ENCODE measurements around the gene UTP14C.
"Not testable (repeated sequence)": the region's sequence is repeated elsewhere in the genome, so short reads cannot be mapped to it uniquely, and the experiment has no call there.

Gene UTP14C

DNA sequence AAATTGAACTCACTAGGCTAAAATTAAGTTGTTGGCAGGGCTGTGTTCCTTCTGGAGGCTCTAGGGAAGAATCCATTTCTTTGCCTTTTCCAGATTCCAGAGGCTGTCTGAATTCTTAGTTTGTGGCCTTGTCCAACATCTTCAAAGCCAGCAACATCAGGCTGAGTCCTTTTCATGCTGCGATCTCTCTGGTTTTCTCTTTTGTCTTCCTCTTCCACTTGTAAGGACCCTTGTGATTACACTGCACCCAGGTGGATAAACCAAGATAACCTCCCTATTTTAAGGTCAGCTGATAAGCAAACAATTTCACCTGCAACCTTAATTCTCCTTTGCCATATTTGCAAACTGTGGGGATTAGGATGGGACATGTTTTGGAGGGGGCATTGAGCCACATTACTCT lies 11.5 kb downstream of the UTP14C start:
- no peak for DNase-seq (ENCODE audit: low spot score)
- in situ Hi-C loops (cut with MboI; ENCODE audit: low sequenced_read_pairs, unreplicated experiment), result no loop called here
- TF ChIP-seq, protein P1, sequence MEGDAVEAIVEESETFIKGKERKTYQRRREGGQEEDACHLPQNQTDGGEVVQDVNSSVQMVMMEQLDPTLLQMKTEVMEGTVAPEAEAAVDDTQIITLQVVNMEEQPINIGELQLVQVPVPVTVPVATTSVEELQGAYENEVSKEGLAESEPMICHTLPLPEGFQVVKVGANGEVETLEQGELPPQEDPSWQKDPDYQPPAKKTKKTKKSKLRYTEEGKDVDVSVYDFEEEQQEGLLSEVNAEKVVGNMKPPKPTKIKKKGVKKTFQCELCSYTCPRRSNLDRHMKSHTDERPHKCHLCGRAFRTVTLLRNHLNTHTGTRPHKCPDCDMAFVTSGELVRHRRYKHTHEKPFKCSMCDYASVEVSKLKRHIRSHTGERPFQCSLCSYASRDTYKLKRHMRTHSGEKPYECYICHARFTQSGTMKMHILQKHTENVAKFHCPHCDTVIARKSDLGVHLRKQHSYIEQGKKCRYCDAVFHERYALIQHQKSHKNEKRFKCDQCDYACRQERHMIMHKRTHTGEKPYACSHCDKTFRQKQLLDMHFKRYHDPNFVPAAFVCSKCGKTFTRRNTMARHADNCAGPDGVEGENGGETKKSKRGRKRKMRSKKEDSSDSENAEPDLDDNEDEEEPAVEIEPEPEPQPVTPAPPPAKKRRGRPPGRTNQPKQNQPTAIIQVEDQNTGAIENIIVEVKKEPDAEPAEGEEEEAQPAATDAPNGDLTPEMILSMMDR (IDR thresholded peaks at IDR 0.05; ENCODE audit: borderline replicate concordance, control extremely low read depth, extremely low read depth, insufficient read depth, missing control alignments), result no peak

DNA sequence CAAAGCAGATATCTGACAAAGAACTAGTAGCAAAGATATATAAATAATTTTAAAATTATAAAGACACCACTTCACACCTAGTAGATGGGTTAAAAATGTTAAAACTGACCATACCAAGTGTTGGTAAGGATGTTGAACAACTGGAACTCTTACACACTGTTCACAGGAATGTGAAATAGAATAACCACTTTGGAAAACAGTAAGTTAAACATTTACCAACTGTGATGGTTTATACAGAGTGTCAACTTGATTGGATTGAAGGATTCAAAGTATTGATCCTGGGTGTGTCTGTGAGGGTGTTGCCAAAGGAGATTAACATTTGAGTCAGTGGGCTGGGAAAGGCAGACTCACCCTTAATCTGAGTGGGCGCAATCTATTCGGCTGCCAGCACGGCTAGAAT lies 19.2 kb downstream of the UTP14C start:
- in situ Hi-C loops (cut with MboI; ENCODE audit: low sequenced_read_pairs, unreplicated experiment), result no loop called here
- TF ChIP-seq, protein P1 (IDR thresholded peaks at IDR 0.05; ENCODE audit: borderline replicate concordance, control extremely low read depth, extremely low read depth, insufficient read depth, missing control alignments), result no peak

DNA sequence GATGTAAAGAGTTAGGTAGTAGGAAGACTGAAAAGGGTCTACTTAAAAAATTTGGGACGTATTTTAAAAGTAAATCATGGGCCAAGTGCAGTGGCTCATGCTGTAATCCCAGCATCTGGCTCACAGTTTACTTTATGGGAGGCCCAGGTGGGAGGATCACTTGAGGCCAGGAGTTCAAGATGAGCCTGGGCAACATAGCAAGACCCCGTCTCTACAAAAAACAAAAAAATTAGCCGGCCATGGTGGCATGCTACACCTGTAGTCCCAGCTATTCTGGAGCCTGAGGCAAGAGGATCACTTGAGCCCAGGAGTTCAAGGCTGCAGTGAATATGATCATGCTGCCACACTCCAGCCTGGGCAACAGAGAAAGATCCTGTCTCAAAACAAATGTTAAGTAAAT lies 23.0 kb downstream of the UTP14C start:
- no peak for DNase-seq (ENCODE audit: low spot score)
- TF ChIP-seq, protein P1 (IDR thresholded peaks at IDR 0.05; ENCODE audit: borderline replicate concordance, control extremely low read depth, extremely low read depth, insufficient read depth, missing control alignments), result no peak
- in situ Hi-C loops (cut with MboI; ENCODE audit: low sequenced_read_pairs, unreplicated experiment), result no loop called here

More for the DNA sequence above, 19.2 kb downstream of the UTP14C start:
- DNase-seq (ENCODE audit: low spot score), result no peak

DNA sequence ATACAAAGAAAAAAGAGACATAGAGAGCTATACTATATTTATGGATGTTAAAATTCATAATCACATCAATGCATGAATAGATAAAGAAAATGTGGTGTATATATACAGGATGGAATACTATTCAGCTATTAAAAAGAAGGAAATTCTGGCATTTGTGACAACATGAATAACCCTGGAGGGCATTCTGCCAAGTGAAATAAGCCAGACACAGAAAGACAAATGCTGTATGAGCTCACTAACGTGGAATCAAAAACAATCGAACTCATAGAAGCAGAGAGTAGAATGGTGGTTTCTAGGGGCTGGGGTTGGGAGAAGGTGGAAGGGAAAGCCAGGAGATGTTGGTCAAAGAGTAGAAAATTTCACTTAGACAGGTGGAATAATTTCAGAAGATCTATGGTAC lies 24.0 kb downstream of the UTP14C start:
- no peak for DNase-seq (ENCODE audit: low spot score)
- TF ChIP-seq, protein P1 (IDR thresholded peaks at IDR 0.05; ENCODE audit: borderline replicate concordance, control extremely low read depth, extremely low read depth, insufficient read depth, missing control alignments), result no peak
- in situ Hi-C loops (cut with MboI; ENCODE audit: low sequenced_read_pairs, unreplicated experiment), result no loop called here

DNA sequence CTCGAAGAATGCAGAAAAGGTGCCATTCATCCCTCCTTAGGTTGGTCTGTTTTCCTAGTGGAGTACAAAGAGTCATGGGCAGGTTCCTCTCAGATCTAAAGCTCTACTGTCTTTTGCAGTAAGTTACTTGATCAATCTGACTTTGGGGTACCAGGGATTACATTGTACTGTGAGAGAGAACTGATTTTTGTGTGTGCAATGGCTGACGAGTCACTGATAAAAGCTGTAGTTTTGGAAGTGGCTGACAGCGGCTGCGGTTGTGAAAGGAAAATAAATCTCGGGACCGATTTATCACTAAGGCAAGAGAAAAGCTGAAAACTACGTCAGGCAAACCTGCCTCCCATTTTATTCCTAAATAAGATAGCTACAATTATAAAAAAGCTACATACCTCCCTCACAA lies 26.9 kb downstream of the UTP14C start:
- DNase-seq (ENCODE audit: low spot score), result no peak
- TF ChIP-seq, protein P1 (IDR thresholded peaks at IDR 0.05; ENCODE audit: borderline replicate concordance, control extremely low read depth, extremely low read depth, insufficient read depth, missing control alignments), result no peak
- in situ Hi-C loops (cut with MboI; ENCODE audit: low sequenced_read_pairs, unreplicated experiment), result no loop called here

DNA sequence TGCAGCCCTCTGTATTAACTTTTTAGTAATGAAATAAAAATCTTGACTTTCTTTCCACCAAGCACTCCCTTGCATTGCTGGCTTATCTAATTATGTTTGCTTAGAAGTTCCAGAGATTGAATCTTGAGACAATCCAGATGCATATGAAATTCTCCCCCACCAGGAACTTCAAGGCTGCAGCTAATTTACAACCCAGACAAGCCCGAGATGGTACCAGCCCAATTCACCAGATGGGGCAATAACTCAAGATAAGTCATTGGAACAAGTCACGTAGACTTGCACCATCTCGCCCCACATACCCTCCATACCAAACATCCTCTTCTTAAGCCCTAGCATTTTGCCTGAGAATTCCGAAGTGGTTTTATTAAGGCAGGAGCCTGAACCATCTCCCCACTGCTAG lies 29.0 kb downstream of the UTP14C start:
- TF ChIP-seq, protein P1 (IDR thresholded peaks at IDR 0.05; ENCODE audit: borderline replicate concordance, control extremely low read depth, extremely low read depth, insufficient read depth, missing control alignments), result no peak
- in situ Hi-C loops (cut with MboI; ENCODE audit: low sequenced_read_pairs, unreplicated experiment), result no loop called here
- no peak for DNase-seq (ENCODE audit: low spot score)

DNA sequence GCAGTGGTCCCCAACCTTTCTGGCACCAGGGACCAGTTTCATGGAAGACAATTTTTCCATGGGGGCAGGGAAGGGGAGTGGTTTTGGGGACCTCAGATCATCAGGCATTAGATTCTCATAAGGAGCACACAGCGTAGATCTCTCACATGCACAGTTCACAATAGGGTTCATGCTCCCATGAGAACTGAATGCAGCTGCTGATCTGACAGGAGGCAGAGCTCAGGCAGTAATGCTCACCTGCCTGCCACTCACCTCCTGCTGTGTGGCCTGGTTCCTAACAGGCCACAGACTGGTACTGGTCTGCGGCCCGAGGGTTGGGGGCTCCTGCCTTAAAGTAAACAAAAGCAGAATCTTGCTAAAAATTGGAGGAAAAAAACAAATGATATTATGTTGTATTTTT lies 36.6 kb downstream of the UTP14C start:
- in situ Hi-C loops (cut with MboI; ENCODE audit: low sequenced_read_pairs, unreplicated experiment); DNase-seq (ENCODE audit: low spot score): not testable (repeated sequence)
